HPDE6-E6E7 (cell line): ENCODE measurements around the gene FRMD4B.

Experiments
- DNase-seq: peaks from one replicate; pipeline ENCODE4 v3.0.0; 2011; ENCODE audit warnings: missing footprints; ENCODE audit errors: extremely low spot score

Gene FRMD4B

GRCh38 chr3:69364354-69364753 is 21.5 kb downstream of the FRMD4B start:
- peak; percentile 21 for DNase-seq

- DNase-seq: no peak
Observed at GRCh38 chr3:69360690-69361089, 25.2 kb downstream of the FRMD4B start.

DNA sequence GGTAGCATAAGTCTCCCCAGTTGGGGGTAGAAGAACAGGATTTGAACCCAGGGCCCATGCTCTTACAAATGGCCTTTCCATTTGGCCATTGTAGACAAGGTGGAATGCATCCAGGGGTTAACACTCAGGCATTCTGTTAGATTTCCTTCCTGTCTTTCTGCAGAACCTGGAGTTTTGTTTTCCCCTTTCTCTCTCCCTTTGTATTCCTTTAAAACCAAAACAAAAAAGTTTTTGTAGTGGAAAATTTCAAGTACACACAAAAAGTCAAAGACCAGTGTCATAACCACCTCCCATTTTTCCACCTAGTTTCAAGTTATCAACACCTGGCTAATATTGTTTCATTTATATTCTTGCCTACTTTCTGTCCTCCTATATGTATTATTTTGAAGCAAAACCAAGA is 26.0 kb downstream of the FRMD4B start:
- no peak for DNase-seq

GRCh38 chr3:69359339-69359893 is 26.5 kb downstream of the FRMD4B start:
- no peak for DNase-seq

- DNase-seq: no peak
Observed at GRCh38 chr3:69357196-69357595, 28.7 kb downstream of the FRMD4B start.

GRCh38 chr3:69354948-69355347 is 30.9 kb downstream of the FRMD4B start:
- no peak for DNase-seq

- no peak for DNase-seq
Observed at GRCh38 chr3:69353503-69353902, 32.4 kb downstream of the FRMD4B start.

- DNase-seq: no peak
Observed at GRCh38 chr3:69353088-69353478, 32.8 kb downstream of the FRMD4B start.

GRCh38 chr3:69352305-69353087 is 33.4 kb downstream of the FRMD4B start:
- no peak for DNase-seq

GRCh38 chr3:69343875-69344274 is 42.0 kb downstream of the FRMD4B start:
- DNase-seq: no peak

- DNase-seq: no peak
Observed at GRCh38 chr3:69342074-69342473, 43.8 kb downstream of the FRMD4B start.

DNA sequence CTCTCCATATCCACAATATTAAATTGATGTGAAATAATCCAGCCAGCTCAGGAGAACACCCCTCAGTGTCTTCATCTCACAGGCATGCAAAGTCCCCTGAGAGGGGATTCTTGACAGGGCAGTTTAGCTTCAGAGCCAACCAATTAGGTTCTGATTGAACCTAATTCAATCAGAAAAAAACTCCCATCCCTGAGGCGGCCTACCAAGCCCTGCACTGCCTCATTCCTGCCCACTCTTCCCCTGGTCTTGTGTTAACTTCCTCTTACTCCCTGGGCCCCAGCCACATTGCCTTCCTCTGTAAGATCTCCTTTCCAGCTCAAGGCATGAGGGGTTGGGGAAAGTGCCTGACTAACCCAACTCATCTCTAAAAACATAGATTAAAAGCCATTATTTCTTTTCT is 46.1 kb downstream of the FRMD4B start:
- DNase-seq: no peak

GRCh38 chr3:69338911-69339310 is 47.0 kb downstream of the FRMD4B start:
- DNase-seq: no peak

- DNase-seq: no peak
Observed at GRCh38 chr3:69332934-69333333, 53.0 kb downstream of the FRMD4B start.

DNA sequence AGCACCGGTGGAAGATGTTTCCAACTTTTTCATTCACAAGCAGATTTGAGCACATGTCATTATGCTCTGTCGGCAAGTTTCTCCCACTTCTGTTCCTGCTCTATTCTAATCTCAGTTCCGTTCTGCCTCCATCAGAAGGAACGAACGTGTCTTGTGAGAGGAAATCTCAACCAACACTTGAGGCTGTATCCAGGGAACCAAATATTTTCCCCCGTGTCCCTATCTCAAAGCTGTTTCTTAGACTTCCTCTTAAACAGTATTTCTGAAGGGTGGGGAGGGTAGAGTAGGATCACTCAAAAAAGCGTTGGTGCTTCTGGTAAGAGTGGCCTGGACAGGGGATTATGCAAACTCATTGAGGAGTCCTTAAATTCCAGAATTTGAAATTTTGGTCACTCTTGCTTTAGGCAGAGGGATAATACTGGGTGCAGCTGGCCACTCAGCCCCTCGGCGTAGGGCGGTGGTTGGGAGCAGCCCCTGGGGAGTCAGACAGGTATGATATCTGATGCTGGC is 54.9 kb downstream of the FRMD4B start:
- no peak for DNase-seq

GRCh38 chr3:69329892-69330291 is 56.0 kb downstream of the FRMD4B start:
- no peak for DNase-seq

- DNase-seq: no peak
Observed at GRCh38 chr3:69328963-69329302, 57.0 kb downstream of the FRMD4B start.

DNA sequence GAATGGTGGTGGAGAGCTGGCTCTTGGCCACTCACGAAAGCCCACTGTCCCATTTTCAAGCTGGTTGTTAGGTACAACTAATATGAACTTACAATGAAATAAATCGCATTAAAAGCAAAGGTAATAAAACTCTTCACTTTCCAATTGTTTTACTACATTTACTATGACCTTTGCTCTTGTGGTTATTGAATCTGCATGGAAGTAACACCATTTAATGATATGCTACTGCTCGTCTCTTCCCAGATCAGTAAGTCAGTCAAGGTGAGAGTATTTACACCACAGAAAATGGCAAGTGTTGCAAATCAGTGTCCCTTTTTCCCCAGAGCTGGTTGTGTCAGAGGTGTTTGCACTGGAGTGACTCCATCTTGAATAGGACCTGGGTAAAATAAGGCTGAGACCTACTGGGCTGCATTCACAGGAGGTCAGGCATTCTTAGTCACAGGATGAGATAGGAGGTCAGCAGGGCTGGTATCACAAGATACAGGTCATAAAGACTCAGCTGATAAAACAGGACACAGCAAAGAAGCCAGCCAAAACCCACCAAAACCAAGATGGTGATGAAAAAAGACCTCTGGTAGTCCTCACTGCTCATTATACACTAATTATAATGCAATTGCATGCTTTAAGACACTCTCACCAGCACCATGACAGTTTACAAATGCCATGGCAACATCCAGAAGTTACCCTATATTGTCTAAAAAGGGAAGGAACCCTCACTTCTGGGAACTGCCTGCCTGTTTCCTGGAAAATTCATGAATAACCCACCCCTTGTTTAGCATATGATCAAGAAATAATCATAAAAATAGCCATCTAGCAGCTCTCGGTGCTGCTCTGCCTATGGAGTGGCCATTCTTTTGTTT is 57.6 kb downstream of the FRMD4B start:
- no peak for DNase-seq

DNA sequence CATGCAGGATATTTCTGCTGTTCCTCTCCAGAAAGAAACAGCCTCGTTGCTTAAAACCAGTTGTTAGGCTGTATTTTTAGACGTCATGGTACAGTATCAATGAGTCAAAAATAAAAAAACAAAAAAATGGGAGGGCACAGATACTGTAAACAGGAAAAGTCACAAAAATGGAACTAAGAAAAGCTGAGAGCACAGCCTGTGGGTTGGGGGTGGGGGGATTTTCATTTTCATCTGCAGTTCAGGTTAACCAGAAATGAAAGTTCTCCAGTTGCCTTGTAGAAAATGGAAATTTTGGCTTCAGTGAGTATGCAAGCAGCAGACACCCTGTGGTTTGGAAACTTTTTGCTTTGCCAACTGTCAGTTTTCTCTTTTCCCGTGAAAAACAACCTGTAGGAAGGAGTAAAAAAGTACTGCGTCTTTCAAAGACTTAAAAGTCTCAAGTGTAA is 59.0 kb downstream of the FRMD4B start:
- no peak for DNase-seq

- DNase-seq: no peak
Observed at GRCh38 chr3:69325151-69325550, 60.7 kb downstream of the FRMD4B start.

GRCh38 chr3:69324362-69325025 is 61.4 kb downstream of the FRMD4B start:
- DNase-seq: no peak

GRCh38 chr3:69323941-69324340 is 61.9 kb downstream of the FRMD4B start:
- no peak for DNase-seq
